SKM-1 treated with dmso at 0.1 percent for 144 hours (cell line): Measurements from ENCODE around the gene MEX3B.
"Not testable (repeated sequence)": the region's sequence is repeated elsewhere in the genome, so short reads cannot be mapped to it uniquely, and the experiment has no call there.

Experiments used
- DNase-seq: peaks from one replicate; lab custom pipeline; 2025; ENCODE audit not compliant: unreplicated experiment; lab: John Stamatoyannopoulos, UW

MEX3B gene

DNA sequence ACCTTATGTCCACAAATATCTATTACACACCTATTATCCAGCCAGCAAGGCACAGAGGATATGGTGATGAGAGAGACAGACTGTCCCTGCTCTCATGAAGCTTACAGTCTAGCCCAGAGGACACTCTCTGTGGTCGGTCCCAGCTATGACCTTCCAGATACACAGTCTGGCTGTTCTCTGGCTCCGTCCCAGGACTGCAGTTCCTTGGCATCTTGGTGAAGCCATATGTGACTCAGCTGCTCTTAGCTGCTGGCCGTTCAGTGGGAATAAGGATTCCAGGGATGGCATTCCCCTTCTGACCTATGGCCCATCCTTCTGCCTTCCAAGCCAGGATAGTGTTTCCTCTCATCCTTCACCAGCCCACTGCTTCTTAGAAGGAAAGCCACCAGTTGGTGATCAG lies 30.8 kb downstream of the MEX3B start:
- no peak for DNase-seq

GRCh38 chr15:82012908-82013307 lies 32.9 kb downstream of the MEX3B start:
- DNase-seq = no peak

DNA sequence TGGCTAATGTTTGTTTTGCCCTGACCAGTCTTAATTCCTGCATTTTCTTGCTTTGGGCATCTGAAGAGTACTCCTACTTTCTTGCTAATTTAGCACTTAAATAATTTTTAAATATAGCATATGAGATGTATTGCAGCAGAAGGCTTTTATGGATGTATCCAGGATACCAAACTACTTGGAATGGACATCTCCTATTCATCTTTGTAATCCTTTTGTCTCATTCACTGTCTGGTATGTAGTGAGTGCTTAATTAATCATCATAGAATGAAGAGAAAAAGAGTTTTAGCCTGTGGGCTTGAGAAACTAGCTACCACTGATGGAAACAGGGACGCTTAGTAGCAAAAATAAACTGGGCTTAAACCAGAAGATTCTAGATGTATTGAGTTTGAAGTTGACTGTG lies 40.6 kb downstream of the MEX3B start:
- DNase-seq = no peak

DNA sequence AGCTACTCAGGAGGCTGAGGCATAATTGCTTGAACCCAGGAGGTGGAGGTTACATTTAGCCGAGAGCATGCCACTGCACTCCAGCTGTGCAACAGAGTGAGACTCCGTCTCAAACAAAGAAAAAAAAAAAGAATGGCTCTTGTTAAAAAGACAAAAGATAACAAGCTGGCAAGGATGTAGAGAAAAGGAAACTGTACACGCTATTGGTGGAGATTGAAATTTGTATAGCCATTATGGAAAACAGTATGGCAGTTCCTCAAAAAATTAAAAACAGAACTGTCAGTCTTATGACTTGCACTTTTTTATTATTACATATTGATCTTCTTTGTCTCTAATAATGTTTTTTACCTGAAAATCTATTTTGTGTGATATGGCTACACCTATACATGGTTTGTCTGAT lies 41.9 kb downstream of the MEX3B start:
- no peak for DNase-seq

GRCh38 chr15:81995081-81995480 lies 50.7 kb downstream of the MEX3B start:
- not testable (repeated sequence) for DNase-seq

DNA sequence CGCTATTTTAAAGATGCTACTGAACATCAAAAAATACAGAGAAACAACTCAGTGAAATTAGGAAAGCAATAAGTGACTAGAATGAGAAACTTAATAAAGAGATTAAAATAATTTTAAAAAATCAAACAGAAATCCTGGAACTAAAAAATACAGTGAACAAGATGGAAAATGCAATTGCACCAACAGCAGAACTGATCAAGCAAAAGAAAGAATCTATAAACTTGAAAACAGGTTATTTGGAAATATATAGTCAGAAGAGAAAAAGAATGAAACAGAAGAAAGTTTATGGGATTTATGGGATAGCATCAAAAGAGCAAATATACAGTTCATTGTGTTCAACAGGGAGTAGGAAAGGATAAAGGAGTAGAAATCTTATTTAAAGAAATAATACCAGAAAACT lies 53.3 kb downstream of the MEX3B start:
- DNase-seq = no peak
